OCI-LY1 (cell line): Measurements from ENCODE around the gene STXBP6.

Source experiments
- H2AFZ ChIP-seq: fragments of 200-600 bp; sonication (generic), shearing (Covaris generic); 2 replicates; pipeline ENCODE4 v1.6.0; 2014; ENCODE audit warnings: antibody characterized with exemption, mild to moderate bottlenecking, low read length
- H3F3A ChIP-seq: fragments of 200-600 bp; sonication (generic), shearing (Covaris generic); 2 replicates; pipeline ENCODE4 v1.6.0; 2014; ENCODE audit warnings: mild to moderate bottlenecking, antibody characterized with exemption, low read length, moderate library complexity; ENCODE audit not compliant: insufficient read depth
- H3K27ac ChIP-seq: fragments of 200-600 bp; sonication (generic); 2 replicates; pipeline ENCODE4 v1.5.1; 2014; ENCODE audit warnings: low read length, mixed run types, mild to moderate bottlenecking, low read depth; ENCODE audit not compliant: poor library complexity, severe bottlenecking
- H3K27me3 ChIP-seq: fragments of 200-600 bp; sonication (generic); 2 replicates; pipeline ENCODE4 v1.6.0; 2014; ENCODE audit warnings: antibody characterized with exemption, mild to moderate bottlenecking, low read length, moderate library complexity; ENCODE audit not compliant: insufficient read depth
- H3K36me3 ChIP-seq: fragments of 200-600 bp; sonication (generic); 2 replicates; pipeline ENCODE4 v1.6.1; 2014; ENCODE audit warnings: mild to moderate bottlenecking, antibody characterized with exemption, low read length, moderate library complexity, mixed read lengths; ENCODE audit not compliant: insufficient read depth
- H3K4me1 ChIP-seq: fragments of 200-600 bp; sonication (generic); 2 replicates; pipeline ENCODE4 v1.5.1; 2014; ENCODE audit warnings: mild to moderate bottlenecking, low read length, moderate library complexity; ENCODE audit not compliant: insufficient read depth, severe bottlenecking
- H3K4me2 ChIP-seq: fragments of 200-600 bp; sonication (generic), shearing (Covaris generic); 2 replicates; pipeline ENCODE4 v1.6.1; 2014; ENCODE audit warnings: low read length
- H3K4me3 ChIP-seq: fragments of 200-600 bp; sonication (generic); 2 replicates; pipeline ENCODE4 v1.5.1; 2014; ENCODE audit warnings: low read length, low read depth, mild to moderate bottlenecking, mixed read lengths; ENCODE audit not compliant: poor library complexity, severe bottlenecking
- H3K79me2 ChIP-seq: fragments of 200-600 bp; shearing (Covaris generic); 2 replicates; pipeline ENCODE4 v1.6.1; 2016; ENCODE audit warnings: mixed run types, low read length, mixed read lengths; ENCODE audit not compliant: insufficient read depth
- H3K9ac ChIP-seq: fragments of 200-600 bp; sonication (generic), shearing (Covaris generic); 2 replicates; pipeline ENCODE4 v1.6.1; 2014; ENCODE audit warnings: mild to moderate bottlenecking, low read length, mixed read lengths
- H3K9me2 ChIP-seq: fragments of 200-600 bp; sonication (generic), shearing (Covaris generic); 2 replicates; pipeline ENCODE4 v1.6.1; 2014; ENCODE audit warnings: low read depth, mild to moderate bottlenecking, low read length, mixed read lengths
- H3K9me3 ChIP-seq: fragments of 200-600 bp; shearing (Covaris generic); 2 replicates; pipeline ENCODE4 v1.6.1; 2014; ENCODE audit warnings: low read length, mixed read lengths
- H4K20me1 ChIP-seq: fragments of 200-600 bp; sonication (generic), shearing (Covaris generic); 2 replicates; pipeline ENCODE4 v1.6.0; 2016; ENCODE audit warnings: mild to moderate bottlenecking, low read length; ENCODE audit not compliant: insufficient read depth
- EZH2 ChIP-seq: fragments of 200-600 bp; sonication (generic), shearing (Covaris generic); IDR thresholded peaks from 2 replicates; pipeline ENCODE4 v1.8.0; 2017; ENCODE audit warnings: borderline replicate concordance, mixed run types, mild to moderate bottlenecking, antibody characterized with exemption, low read length, moderate library complexity, mixed read lengths
- TF ChIP-seq, protein P1 (sequence below): fragments of 200-600 bp; sonication (generic), shearing (Covaris generic); IDR thresholded peaks from 2 replicates; pipeline ENCODE4 v1.5.1; 2017; ENCODE audit warnings: mild to moderate bottlenecking, antibody characterized with exemption, low read length, moderate library complexity, mixed read lengths

Gene STXBP6

DNA sequence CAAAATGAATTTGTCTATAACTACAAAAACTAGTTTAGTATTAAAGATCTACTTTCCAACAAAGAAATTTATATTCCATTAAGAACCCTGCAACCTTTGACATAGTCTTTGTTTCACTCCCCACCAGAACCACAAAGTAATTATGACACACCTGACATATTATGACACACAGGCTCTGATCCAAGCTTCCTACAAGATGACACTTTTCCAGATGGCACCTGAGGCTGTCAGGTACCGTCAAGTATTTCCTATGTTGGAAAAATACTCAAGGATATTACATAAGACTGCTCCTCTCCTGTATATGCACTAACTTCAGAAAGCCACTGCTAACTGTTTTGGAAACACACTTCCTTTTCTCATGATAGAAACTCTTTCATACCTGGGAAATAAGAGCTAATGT lies 38.9 kb downstream of the STXBP6 start:
- Histone ChIP-seq H4K20me1 (no peaks in the 10 kb centered on the region), H3K9me3 (no peaks in the 10 kb centered on the region), H3K4me1 (no peaks in the 10 kb centered on the region), H3K9me2 (no peaks in the 10 kb centered on the region), H3K9ac (no peak overlapping the region), H3K79me2 (no peaks in the 10 kb centered on the region), H3K4me2 (no peak overlapping the region), H3K4me3 (no peak overlapping the region), H2AFZ (no peak overlapping the region), H3K27ac (no peak overlapping the region), H3K27me3 (no peaks in the 10 kb centered on the region), H3F3A (no peaks in the 10 kb centered on the region), H3K36me3 (no peaks in the 10 kb centered on the region)
- no peak for TF ChIP-seq EZH2

DNA sequence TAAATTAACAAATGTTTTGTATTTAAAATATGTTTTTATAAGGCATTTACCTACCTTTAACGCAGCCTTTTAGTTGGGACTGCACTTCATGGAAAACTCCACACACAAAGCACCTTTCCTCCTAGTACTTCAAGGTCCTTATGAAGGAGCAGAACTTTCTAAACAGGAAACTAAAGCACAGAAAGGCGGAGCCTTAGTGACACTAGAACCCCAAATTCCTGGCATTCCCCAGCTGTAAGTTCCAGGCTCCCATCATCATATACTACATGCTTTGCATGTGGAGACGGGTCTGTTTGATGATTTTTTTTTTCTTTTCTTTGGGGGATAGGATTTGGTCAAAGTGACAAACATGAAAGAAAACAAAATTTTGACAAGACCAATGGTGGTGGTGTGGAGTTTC lies 39.5 kb downstream of the STXBP6 start:
- TF ChIP-seq EZH2, result no peak
- TF ChIP-seq, protein P1, sequence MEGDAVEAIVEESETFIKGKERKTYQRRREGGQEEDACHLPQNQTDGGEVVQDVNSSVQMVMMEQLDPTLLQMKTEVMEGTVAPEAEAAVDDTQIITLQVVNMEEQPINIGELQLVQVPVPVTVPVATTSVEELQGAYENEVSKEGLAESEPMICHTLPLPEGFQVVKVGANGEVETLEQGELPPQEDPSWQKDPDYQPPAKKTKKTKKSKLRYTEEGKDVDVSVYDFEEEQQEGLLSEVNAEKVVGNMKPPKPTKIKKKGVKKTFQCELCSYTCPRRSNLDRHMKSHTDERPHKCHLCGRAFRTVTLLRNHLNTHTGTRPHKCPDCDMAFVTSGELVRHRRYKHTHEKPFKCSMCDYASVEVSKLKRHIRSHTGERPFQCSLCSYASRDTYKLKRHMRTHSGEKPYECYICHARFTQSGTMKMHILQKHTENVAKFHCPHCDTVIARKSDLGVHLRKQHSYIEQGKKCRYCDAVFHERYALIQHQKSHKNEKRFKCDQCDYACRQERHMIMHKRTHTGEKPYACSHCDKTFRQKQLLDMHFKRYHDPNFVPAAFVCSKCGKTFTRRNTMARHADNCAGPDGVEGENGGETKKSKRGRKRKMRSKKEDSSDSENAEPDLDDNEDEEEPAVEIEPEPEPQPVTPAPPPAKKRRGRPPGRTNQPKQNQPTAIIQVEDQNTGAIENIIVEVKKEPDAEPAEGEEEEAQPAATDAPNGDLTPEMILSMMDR, result no peak
- no peaks in the 10 kb centered on the region for H3K36me3 ChIP-seq
- no peaks in the 10 kb centered on the region for H3K27me3 ChIP-seq
- no peaks in the 10 kb centered on the region for H3K9me3 ChIP-seq
- no peak overlapping the region for H3K27ac ChIP-seq
- H3K4me2 ChIP-seq, result no peak overlapping the region
- H3F3A ChIP-seq, result no peaks in the 10 kb centered on the region
- no peak overlapping the region for H2AFZ ChIP-seq
- no peak overlapping the region for H3K9ac ChIP-seq
- no peaks in the 10 kb centered on the region for H3K4me1 ChIP-seq
- no peaks in the 10 kb centered on the region for H3K9me2 ChIP-seq
- no peaks in the 10 kb centered on the region for H4K20me1 ChIP-seq
- H3K4me3 ChIP-seq, result no peak overlapping the region
- no peaks in the 10 kb centered on the region for H3K79me2 ChIP-seq

DNA sequence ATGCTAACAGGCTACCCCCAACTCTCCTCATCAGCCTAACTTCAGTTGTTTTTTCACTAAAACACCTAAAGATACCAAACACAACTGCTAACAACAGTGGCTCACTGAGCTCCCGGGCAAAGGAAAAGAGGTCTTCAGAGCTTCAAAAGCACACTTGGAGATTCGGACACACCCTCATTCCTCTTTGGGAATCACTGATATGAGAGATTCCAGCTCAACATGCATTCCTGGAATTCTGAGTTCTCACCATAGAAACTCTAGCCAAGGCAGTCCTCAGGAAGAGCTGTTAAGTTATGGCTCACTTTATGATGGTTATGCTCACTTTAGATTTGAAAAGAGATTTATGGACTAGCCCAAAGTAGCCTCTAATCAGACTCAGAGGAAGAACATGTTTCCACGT lies 40.1 kb downstream of the STXBP6 start:
- Histone ChIP-seq H3K79me2 (no peaks in the 10 kb centered on the region), H3K4me2 (no peak overlapping the region), H3K27ac (no peak overlapping the region), H3K4me3 (no peak overlapping the region), H3F3A (no peaks in the 10 kb centered on the region), H3K9me2 (no peaks in the 10 kb centered on the region), H3K9me3 (no peaks in the 10 kb centered on the region), H3K9ac (no peak overlapping the region), H3K36me3 (no peaks in the 10 kb centered on the region), H4K20me1 (no peaks in the 10 kb centered on the region), H3K4me1 (no peaks in the 10 kb centered on the region), H2AFZ (no peak overlapping the region), H3K27me3 (no peaks in the 10 kb centered on the region)
- TF ChIP-seq, protein P1, result no peak
- TF ChIP-seq EZH2, result no peak

DNA sequence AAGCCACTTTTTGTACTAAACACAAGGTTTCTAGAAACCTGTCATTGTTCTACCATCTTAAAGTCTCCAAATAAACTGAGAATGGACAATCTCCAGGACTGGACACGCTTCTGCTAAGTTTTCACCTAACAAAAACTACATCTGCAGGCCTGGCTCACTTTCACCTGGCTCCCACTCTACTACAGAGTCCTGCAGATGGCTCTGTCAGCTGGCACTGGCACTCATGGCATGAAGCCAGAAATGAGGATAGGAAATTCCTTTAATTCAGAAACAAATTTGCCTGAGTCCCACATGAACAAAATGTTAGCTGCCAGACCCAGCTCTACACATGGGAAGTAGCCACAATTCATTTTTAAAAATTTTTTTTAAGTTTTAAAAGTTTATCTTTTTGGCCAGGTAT lies 42.1 kb downstream of the STXBP6 start:
- H3F3A ChIP-seq, result no peaks in the 10 kb centered on the region
- no peak overlapping the region for H3K9ac ChIP-seq
- H3K4me2 ChIP-seq, result no peak overlapping the region
- no peak overlapping the region for H2AFZ ChIP-seq
- no peaks in the 10 kb centered on the region for H4K20me1 ChIP-seq
- no peaks in the 10 kb centered on the region for H3K9me3 ChIP-seq
- no peak overlapping the region for H3K27ac ChIP-seq
- TF ChIP-seq, protein P1, result no peak
- no peak for TF ChIP-seq EZH2
- no peaks in the 10 kb centered on the region for H3K79me2 ChIP-seq
- no peaks in the 10 kb centered on the region for H3K4me1 ChIP-seq
- H3K36me3 ChIP-seq, result no peaks in the 10 kb centered on the region
- no peaks in the 10 kb centered on the region for H3K27me3 ChIP-seq
- H3K4me3 ChIP-seq, result no peak overlapping the region
- H3K9me2 ChIP-seq, result no peaks in the 10 kb centered on the region
